ENCODE measurements around the gene DGAT2L6.
"Not testable (repeated sequence)": the region's sequence is repeated elsewhere in the genome, so short reads cannot be mapped to it uniquely, and the experiment has no call there.

DGAT2L6 gene

DNA sequence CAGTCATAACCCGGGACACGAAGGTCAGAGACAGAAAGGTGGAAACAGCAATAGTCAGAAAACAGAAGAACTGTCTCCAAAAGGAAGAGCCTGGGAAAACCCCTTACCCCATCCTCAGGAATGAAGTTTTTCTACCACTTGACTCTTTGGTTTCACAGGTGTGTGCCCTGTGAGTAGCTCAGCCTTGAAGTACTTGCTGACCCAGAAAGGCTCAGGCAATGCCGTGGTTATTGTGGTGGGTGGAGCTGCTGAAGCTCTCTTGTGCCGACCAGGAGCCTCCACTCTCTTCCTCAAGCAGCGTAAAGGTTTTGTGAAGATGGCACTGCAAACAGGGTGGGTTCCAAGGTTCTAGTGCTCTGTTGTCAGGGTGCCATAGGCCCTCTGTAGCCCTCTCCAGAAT lies 24.4 kb downstream of the DGAT2L6 start:
- Mint-ChIP-seq H3K4me3 (no peak overlapping the region), H3K4me1 (no peaks in the 10 kb centered on the region), H3K27ac (no peak overlapping the region), H3K27me3 (ENCODE audit: low read depth) (no peaks in the 10 kb centered on the region), H3K36me3 (ENCODE audit: low read depth) (no peaks in the 10 kb centered on the region), H3K9me3 (peaks cover 13% of the 10 kb centered on the region)
- TF ChIP-seq, protein P1, sequence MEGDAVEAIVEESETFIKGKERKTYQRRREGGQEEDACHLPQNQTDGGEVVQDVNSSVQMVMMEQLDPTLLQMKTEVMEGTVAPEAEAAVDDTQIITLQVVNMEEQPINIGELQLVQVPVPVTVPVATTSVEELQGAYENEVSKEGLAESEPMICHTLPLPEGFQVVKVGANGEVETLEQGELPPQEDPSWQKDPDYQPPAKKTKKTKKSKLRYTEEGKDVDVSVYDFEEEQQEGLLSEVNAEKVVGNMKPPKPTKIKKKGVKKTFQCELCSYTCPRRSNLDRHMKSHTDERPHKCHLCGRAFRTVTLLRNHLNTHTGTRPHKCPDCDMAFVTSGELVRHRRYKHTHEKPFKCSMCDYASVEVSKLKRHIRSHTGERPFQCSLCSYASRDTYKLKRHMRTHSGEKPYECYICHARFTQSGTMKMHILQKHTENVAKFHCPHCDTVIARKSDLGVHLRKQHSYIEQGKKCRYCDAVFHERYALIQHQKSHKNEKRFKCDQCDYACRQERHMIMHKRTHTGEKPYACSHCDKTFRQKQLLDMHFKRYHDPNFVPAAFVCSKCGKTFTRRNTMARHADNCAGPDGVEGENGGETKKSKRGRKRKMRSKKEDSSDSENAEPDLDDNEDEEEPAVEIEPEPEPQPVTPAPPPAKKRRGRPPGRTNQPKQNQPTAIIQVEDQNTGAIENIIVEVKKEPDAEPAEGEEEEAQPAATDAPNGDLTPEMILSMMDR (IDR thresholded peaks at IDR 0.05; ENCODE audit: unreplicated experiment in 3 of 3) = no peak

DNA sequence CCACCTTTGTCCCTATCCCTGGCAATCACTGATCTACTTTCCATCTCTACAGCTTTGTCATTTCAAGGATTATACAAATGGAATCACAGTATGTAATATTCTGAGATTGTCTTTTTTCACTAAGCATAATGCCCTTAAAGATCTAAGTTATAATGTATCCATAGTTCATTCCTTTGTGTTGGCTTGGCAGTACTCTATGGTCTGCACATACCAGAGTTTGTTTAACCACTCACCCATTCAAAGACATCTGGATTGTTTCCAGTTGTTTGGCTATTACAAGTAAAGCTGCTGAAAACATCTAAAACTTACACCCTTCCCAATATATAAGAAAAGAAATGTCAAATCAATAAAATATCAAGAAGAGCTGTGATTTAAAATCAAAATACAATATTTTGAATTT lies 31.2 kb downstream of the DGAT2L6 start:
- peaks cover 21% of the 10 kb centered on the region for H3K9me3 Mint-ChIP-seq
- H3K4me3 Mint-ChIP-seq = no peak overlapping the region
- TF ChIP-seq, protein P1 (IDR thresholded peaks at IDR 0.05; ENCODE audit: unreplicated experiment in 3 of 3) = no peak
- no peaks in the 10 kb centered on the region for H3K4me1 Mint-ChIP-seq
- no peaks in the 10 kb centered on the region for H3K27me3 Mint-ChIP-seq (ENCODE audit: low read depth)
- no peaks in the 10 kb centered on the region for H3K36me3 Mint-ChIP-seq (ENCODE audit: low read depth)
- H3K27ac Mint-ChIP-seq = no peak overlapping the region

DNA sequence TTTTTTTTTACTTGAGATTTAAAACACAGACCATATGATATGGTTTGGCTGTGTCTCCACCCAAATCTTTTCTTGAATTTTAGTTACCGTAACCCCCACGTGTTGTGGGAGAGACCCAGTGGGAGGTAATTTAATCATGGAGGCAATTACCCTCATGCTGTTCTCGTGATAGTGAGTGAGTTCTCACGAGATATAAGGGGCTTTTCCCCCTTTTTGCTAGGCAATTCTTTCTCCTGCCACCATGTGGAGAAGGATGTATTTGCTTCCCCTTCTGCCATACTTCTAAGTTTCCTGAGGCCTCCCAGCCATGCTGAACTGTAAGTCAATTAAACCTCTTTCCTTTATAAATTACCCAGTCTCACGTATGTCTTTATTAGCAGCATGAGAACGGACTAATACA lies 32.3 kb downstream of the DGAT2L6 start:
- not testable (repeated sequence) for H3K4me3 Mint-ChIP-seq; H3K27me3 Mint-ChIP-seq (ENCODE audit: low read depth); H3K4me1 Mint-ChIP-seq; H3K36me3 Mint-ChIP-seq (ENCODE audit: low read depth); H3K27ac Mint-ChIP-seq
- H3K9me3 Mint-ChIP-seq = peaks cover 17% of the 10 kb centered on the region

DNA sequence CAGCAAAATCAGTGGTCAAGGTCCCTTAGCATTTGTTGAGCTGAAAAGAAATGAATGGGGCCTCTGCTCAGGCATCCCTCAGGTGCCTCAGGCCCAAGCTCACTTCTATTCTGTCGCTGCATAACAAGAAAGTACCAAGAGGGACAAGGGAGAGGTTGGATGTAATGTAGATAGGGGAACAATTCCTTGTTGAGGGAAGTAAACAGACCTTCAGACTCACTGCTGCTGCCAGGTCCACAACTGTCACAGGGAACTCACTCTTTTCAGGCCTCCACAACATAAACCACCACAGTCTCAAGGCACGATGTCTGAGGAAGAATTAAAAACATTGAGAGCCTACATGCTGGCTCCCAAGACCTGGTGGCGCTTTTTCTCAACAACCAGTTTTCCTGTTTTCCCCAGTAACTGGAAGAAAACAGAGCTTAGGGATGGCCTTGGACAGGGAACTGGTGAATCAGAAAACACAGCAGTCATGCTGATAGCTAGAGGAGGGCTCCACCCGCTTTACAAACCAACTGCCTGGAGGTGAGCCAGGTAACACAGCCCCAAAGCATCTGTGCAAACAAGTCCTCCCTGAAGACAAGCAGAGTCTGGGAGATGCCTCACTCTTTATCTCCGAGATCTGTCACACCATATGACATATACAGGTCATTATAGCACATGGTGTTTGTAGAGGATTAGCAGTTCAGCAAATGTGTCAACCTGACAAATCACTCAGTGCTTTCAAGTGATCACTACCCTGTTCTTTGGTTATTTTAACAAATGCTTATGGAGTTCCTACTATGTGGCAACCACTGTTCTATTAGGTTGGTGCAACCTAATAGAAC lies 42.9 kb downstream of the DGAT2L6 start:
- no peaks in the 10 kb centered on the region for H3K27me3 Mint-ChIP-seq (ENCODE audit: low read depth)
- TF ChIP-seq, protein P1 (IDR thresholded peaks at IDR 0.05; ENCODE audit: unreplicated experiment in 3 of 3) = no peak
- H3K36me3 Mint-ChIP-seq (ENCODE audit: low read depth) = no peaks in the 10 kb centered on the region
- H3K4me1 Mint-ChIP-seq = no peaks in the 10 kb centered on the region
- no peak overlapping the region for H3K27ac Mint-ChIP-seq
- H3K9me3 Mint-ChIP-seq = peaks cover 3% of the 10 kb centered on the region
- no peak overlapping the region for H3K4me3 Mint-ChIP-seq

DNA sequence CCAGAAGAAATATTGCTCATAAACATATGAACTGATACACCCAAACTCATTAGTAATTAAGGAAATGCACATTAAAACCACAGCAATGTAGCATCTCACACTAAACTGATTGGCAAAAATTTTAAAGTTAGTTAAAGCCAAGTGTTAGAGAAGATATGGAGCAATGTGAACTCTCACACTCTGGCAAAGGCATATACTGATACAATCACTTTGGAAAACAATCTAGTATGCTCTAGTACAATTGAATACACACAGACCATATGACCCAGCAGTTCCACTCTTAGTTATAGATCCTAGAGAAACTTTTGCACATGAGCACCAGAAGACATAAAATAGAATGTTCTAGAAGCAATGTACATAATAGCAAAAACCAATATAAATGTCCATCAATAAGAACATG lies 48.8 kb downstream of the DGAT2L6 start:
- Mint-ChIP-seq H3K27ac (no peak overlapping the region), H3K4me3 (no peak overlapping the region), H3K4me1 (no peaks in the 10 kb centered on the region), H3K27me3 (ENCODE audit: low read depth) (no peaks in the 10 kb centered on the region), H3K36me3 (ENCODE audit: low read depth) (no peaks in the 10 kb centered on the region), H3K9me3 (peaks cover 10% of the 10 kb centered on the region)
- TF ChIP-seq, protein P1 (IDR thresholded peaks at IDR 0.05; ENCODE audit: unreplicated experiment in 3 of 3) = no peak

DNA sequence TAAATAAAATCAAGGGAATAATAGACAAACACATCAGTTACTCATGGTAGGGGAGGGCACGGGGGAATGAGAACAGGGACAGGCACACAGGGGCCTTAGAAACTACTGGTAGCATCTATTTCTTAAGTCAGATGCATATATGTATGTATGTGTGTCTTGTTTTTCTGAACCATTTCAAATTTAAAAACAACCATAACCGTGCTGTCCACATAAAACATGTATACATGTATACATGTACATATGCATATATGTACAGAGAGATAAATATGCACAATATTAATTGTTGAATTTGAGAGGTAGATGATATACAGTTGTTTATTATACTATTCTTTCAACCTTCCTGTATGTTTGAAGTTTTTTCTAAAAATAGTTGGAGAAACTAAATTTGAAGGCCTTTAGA lies 49.4 kb downstream of the DGAT2L6 start:
- Mint-ChIP-seq H3K9me3 (peaks cover 10% of the 10 kb centered on the region), H3K36me3 (ENCODE audit: low read depth) (no peaks in the 10 kb centered on the region), H3K27me3 (ENCODE audit: low read depth) (no peaks in the 10 kb centered on the region), H3K4me3 (no peak overlapping the region), H3K27ac (no peak overlapping the region), H3K4me1 (no peaks in the 10 kb centered on the region)
- TF ChIP-seq, protein P1 (IDR thresholded peaks at IDR 0.05; ENCODE audit: unreplicated experiment in 3 of 3) = no peak
